ENCODE data around the gene PPP1R3C. TPM values are rescaled to one million over a fixed set of nuclear protein-coding genes. Genes with fewer than 3 reads are reported as not detected.
A peak's percentile ranks its signal among the peaks of the same experiment; 100 is the strongest.

Gene PPP1R3C
- total RNA-seq, 4 donors from 2014 or later, result 1.1 to 4.6 (median 3.0) TPM

DNA sequence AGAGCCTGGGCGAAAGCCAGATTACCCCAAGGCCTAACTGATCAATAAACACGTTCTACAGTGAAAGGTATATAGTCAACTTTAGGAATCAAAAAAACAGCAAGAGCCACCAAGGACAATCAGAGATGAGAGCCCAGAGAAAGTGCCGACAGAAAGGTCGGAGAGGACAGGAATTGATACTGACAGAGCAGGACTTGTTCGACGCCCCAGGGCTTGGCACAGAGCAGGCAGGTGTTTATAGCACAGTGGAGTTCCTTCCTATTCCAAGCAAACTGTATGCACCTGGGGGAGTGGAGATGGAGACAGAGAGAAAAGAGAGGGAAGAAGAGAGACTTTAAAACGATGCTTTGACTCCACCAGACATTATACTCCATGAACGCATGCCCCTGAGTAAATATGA, 39.5 kb downstream of the PPP1R3C start:
- Histone ChIP-seq H3K27ac (peak overlapping the region in 3 of 4 donors; percentile 75 to 94 (median 79)), H3K27me3 (peaks cover 22% of the 10 kb centered on the region), H3K4me3 (no peak overlapping the region), H3K9me3 (no peaks in the 10 kb centered on the region), H3K4me1 (peaks cover 39 to 74% (median 54%) of the 10 kb centered on the region in 4 donors), H3K36me3 (no peaks in the 10 kb centered on the region)
- in situ Hi-C loops (cut with MboI; ENCODE audit: low pct_ligation_motif_present in 1 of 4, low pct_unique_long_range_greater_than_20kb in 1 of 4, low sequenced_read_pairs in 3 of 4), result no loop called here
- 43 to 57% methylated on average over 6 to 8 of the region's 8 CpGs for WGBS, 2 donors (ENCODE audit: low coverage in 1 of 2)
- intact Hi-C loops (cut with DNase I; ENCODE audit: low total_unique reads), result no loop called here
- TF ChIP-seq POLR2AphosphoS5 (IDR thresholded peaks at IDR 0.05), result no peak
- TF ChIP-seq, protein P1, sequence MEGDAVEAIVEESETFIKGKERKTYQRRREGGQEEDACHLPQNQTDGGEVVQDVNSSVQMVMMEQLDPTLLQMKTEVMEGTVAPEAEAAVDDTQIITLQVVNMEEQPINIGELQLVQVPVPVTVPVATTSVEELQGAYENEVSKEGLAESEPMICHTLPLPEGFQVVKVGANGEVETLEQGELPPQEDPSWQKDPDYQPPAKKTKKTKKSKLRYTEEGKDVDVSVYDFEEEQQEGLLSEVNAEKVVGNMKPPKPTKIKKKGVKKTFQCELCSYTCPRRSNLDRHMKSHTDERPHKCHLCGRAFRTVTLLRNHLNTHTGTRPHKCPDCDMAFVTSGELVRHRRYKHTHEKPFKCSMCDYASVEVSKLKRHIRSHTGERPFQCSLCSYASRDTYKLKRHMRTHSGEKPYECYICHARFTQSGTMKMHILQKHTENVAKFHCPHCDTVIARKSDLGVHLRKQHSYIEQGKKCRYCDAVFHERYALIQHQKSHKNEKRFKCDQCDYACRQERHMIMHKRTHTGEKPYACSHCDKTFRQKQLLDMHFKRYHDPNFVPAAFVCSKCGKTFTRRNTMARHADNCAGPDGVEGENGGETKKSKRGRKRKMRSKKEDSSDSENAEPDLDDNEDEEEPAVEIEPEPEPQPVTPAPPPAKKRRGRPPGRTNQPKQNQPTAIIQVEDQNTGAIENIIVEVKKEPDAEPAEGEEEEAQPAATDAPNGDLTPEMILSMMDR (IDR thresholded peaks at IDR 0.05), result no peak
- no peak for TF ChIP-seq POLR2A (IDR thresholded peaks at IDR 0.05)
- no peak for TF ChIP-seq EP300 (IDR thresholded peaks at IDR 0.05; ENCODE audit: low read depth)
- no peak for DNase-seq

DNA sequence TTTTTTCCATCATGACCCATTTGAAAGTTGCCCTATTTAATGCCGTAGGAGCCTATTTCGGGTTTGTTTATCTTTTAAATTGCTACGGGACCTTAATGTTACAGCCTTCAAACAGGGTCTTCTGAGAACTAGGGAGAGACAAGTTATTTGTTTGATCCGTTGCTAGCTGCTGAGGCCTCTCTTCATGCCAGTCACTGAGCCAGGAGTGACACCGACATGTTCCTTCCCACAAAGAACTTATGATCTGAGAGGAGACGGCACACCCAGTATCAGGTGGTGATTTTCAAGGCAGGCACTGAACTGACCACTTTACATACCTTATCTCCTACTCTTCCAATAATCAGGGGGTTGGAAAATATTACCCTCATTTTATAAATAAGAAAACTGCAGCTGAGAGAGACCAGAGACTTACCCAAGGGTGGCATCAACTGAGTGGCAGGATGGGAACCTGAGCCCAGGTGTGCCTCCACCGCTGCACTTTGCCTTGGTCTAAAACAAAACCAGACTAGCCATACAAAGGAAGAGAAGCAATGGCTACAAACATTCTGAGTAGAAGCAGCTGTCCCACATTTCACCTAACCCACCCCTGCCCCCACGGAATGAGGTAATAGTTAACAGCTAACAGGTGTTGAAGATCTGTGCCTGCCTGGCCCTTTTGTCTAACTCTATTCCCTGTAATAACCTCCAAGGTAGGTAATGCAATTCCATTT, 40.5 kb downstream of the PPP1R3C start:
- WGBS, 2 donors (ENCODE audit: low coverage in 1 of 2), result 34 to 39% methylated on average over 6 to 8 of the region's 8 CpGs
- no peak for DNase-seq
- Histone ChIP-seq H3K4me3 (no peak overlapping the region), H3K4me1 (peaks cover 33 to 72% (median 47%) of the 10 kb centered on the region in 4 donors), H3K36me3 (no peaks in the 10 kb centered on the region), H3K9me3 (no peaks in the 10 kb centered on the region), H3K27me3 (peaks cover 22% of the 10 kb centered on the region), H3K27ac (peak overlapping the region; percentile 74 to 94 (median 77))
- TF ChIP-seq EP300 (IDR thresholded peaks at IDR 0.05; ENCODE audit: low read depth), result no peak
- TF ChIP-seq, protein P1 (IDR thresholded peaks at IDR 0.05), result no peak
- TF ChIP-seq POLR2AphosphoS5 (IDR thresholded peaks at IDR 0.05), result no peak
- no peak for TF ChIP-seq POLR2A (IDR thresholded peaks at IDR 0.05)
- intact Hi-C loops (cut with DNase I; ENCODE audit: low total_unique reads) (no loop called here), in situ Hi-C loops (cut with MboI; ENCODE audit: low pct_ligation_motif_present in 1 of 4, low pct_unique_long_range_greater_than_20kb in 1 of 4, low sequenced_read_pairs in 3 of 4) (no loop called here)

DNA sequence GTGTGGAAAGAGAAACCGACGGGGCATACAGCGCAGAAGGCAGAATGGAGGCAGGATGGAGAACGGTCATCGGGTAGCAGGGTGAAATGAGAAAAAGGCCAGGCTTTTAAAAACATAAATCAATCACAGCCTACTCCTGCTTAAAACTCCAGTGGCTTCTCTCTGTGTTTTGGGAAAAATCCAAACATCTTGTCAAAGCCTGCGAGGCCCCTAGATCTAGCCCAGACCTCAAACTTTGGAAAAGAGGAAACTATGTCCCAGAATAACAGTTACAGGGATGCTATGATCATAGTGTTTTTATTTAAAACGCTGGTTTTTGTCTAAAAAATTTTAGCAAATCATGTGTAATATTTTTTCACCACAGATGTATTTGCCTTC, 41.1 kb downstream of the PPP1R3C start:
- 11 to 23% methylated on average over 6 to 7 of the region's 7 CpGs for WGBS, 2 donors (ENCODE audit: low coverage in 1 of 2)
- no peak overlapping the region for H3K4me3 ChIP-seq
- H3K27me3 ChIP-seq, result peaks cover 22% of the 10 kb centered on the region
- TF ChIP-seq EP300 (IDR thresholded peaks at IDR 0.05; ENCODE audit: low read depth) (no peak), POLR2A (IDR thresholded peaks at IDR 0.05) (no peak), POLR2AphosphoS5 (IDR thresholded peaks at IDR 0.05) (no peak)
- TF ChIP-seq, protein P1 (IDR thresholded peaks at IDR 0.05), result no peak
- DNase-seq, result no peak
- intact Hi-C loops (cut with DNase I; ENCODE audit: low total_unique reads) (no loop called here), in situ Hi-C loops (cut with MboI; ENCODE audit: low pct_ligation_motif_present in 1 of 4, low pct_unique_long_range_greater_than_20kb in 1 of 4, low sequenced_read_pairs in 3 of 4) (no loop called here)
- H3K4me1 ChIP-seq, result peaks cover 31 to 66% (median 40%) of the 10 kb centered on the region in 4 donors
- peak overlapping the region; percentile 74 to 94 (median 77) for H3K27ac ChIP-seq
- H3K36me3 ChIP-seq, result no peaks in the 10 kb centered on the region
- no peaks in the 10 kb centered on the region for H3K9me3 ChIP-seq

DNA sequence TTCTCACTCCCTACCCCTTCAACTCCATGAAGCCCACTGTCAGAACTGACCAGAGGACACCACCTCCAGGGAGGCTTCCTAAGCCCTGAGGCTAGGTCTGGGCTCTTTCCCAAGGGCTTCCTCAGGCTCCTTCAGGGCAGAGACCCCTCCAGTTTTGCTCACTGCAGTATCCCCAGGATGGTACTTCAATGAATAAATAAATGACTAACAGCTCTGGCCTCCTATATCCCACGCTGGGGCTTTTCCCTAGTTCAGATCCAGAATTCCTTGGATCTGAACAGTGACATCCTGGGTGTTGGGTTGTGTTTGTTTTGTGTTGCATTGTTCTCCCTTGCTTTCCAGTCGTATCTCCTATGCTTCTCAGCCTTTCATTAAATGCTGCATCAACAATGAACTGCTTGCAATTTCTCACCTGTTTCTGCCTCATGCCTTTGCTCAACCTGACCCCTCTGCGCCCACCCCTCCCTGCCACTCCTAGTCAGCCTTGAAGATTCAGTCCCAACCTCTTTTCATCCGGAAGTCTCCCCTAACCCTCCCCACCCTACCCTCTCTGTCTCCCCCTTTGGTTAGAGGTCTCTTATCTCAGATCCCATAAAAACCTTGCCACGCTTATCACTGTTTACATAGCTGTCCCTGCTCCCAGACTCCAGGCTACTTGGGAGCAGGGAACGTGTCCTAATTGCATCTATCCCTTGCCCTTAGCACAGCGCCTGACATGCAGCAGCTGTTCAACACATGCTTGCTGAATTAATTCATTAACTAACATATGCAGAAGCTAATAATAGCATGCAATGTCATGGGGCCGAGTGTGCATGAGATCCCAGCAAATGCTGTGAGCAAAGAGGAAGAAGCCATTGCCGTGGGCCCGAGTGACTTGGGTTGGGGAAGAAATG, 41.7 kb downstream of the PPP1R3C start:
- intact Hi-C loops (cut with DNase I; ENCODE audit: low total_unique reads), result no loop called here
- TF ChIP-seq POLR2AphosphoS5 (IDR thresholded peaks at IDR 0.05) (peak; percentile 21 to 69 (median 63)), POLR2A (IDR thresholded peaks at IDR 0.05) (no peak), EP300 (IDR thresholded peaks at IDR 0.05; ENCODE audit: low read depth) (no peak)
- TF ChIP-seq, protein P1 (IDR thresholded peaks at IDR 0.05), result no peak
- H3K4me3 ChIP-seq, result no peak overlapping the region
- H3K36me3 ChIP-seq, result no peaks in the 10 kb centered on the region
- 25 to 31% methylated on average over 8 to 10 of the region's 10 CpGs for WGBS, 2 donors (ENCODE audit: low coverage in 1 of 2)
- in situ Hi-C loops (cut with MboI; ENCODE audit: low pct_ligation_motif_present in 1 of 4, low pct_unique_long_range_greater_than_20kb in 1 of 4, low sequenced_read_pairs in 3 of 4), result no loop called here
- H3K9me3 ChIP-seq, result no peaks in the 10 kb centered on the region
- H3K27ac ChIP-seq, result peak overlapping the region; percentile 74 to 94 (median 77)
- H3K4me1 ChIP-seq, result peaks cover 27 to 60% (median 36%) of the 10 kb centered on the region in 4 donors
- peaks cover 22% of the 10 kb centered on the region for H3K27me3 ChIP-seq
- DNase-seq, result peak; percentile 29
